Stimulated activated effector memory CD8-positive, alpha-beta T cell treated with anti-CD3 and anti-CD28 coated beads, Interleukin-12 subunit alpha, Interleukin-12 subunit beta, amount 100 ng/mL, for 72 hours (primary cell): Measurements from ENCODE around the gene CCDC183.
"Not testable (repeated sequence)": the region's sequence is repeated elsewhere in the genome, so short reads cannot be mapped to it uniquely, and the experiment has no call there.

Source experiments
- ATAC-seq: fragments of 150-1000 bp; cut with Tn5 transposase; 2 replicates; pipeline ENCODE4 v1.10.0; 2021
- DNase-seq, 2 donors: peaks; one replicate each; pipeline ENCODE4 v3.0.0; 2021 to 2022; ENCODE audit warnings: low spot score in 2 of 2
- H3K27ac Mint-ChIP-seq: one replicate; pipeline ENCODE4 v1.8.0; 2022; ENCODE audit warnings: mild to moderate bottlenecking, mixed read lengths
- H3K36me3 Mint-ChIP-seq: one replicate; pipeline ENCODE4 v1.8.0; 2022; ENCODE audit warnings: mild to moderate bottlenecking, mixed read lengths
- H3K4me1 Mint-ChIP-seq: one replicate; pipeline ENCODE4 v1.8.0; 2022; ENCODE audit warnings: mixed read lengths
- H3K4me3 Mint-ChIP-seq: one replicate; pipeline ENCODE4 v1.8.0; 2022; ENCODE audit warnings: mild to moderate bottlenecking, mixed read lengths
- H3K9me3 Mint-ChIP-seq: one replicate; pipeline ENCODE4 v1.8.0; 2022; ENCODE audit warnings: mixed read lengths

CCDC183 gene

GRCh38 chr9:136796238-136796774 lies at the start of gene CCDC183:
TSS of gene CCDC183 (plus strand) at chr9:136796338. CDS start at chr9:136796398, 60 bp downstream.
- peaks cover 6% of the 10 kb centered on the region for H3K36me3 Mint-ChIP-seq
- H3K4me3 Mint-ChIP-seq, result no peak within 1 kb of the TSS
- H3K9me3 Mint-ChIP-seq, result no peaks in the 10 kb centered on the region
- DNase-seq (no peak), ATAC-seq (no peak)
- no peak within 1 kb of the TSS for H3K27ac Mint-ChIP-seq
- H3K4me1 Mint-ChIP-seq, result peaks cover 21% of the 10 kb centered on the region

GRCh38 chr9:136746621-136747020 lies 49.5 kb upstream of the CCDC183 start:
- ATAC-seq (no peak), DNase-seq (no peak)
- Mint-ChIP-seq H3K36me3 (no peaks in the 10 kb centered on the region), H3K4me3 (no peak overlapping the region), H3K4me1 (peaks cover 5% of the 10 kb centered on the region), H3K9me3 (peaks cover 4% of the 10 kb centered on the region), H3K27ac (no peak overlapping the region)

GRCh38 chr9:136747161-136748060 lies 48.7 kb upstream of the CCDC183 start:
- DNase-seq, result no peak
- peaks cover 9% of the 10 kb centered on the region for H3K9me3 Mint-ChIP-seq
- no peak overlapping the region for H3K4me3 Mint-ChIP-seq
- no peaks in the 10 kb centered on the region for H3K36me3 Mint-ChIP-seq
- no peaks in the 10 kb centered on the region for H3K4me1 Mint-ChIP-seq
- H3K27ac Mint-ChIP-seq, result no peak overlapping the region
- ATAC-seq, result no peak

GRCh38 chr9:136748201-136748600 lies 47.9 kb upstream of the CCDC183 start, which contains the start of gene LCN6:
TSS of gene LCN6 (minus strand) at chr9:136748525. CDS start at chr9:136748483, 42 bp downstream.
- H3K27ac Mint-ChIP-seq, result no peak within 1 kb of the TSS
- no peak within 1 kb of the TSS for H3K4me3 Mint-ChIP-seq
- H3K9me3 Mint-ChIP-seq, result peaks cover 13% of the 10 kb centered on the region
- no peaks in the 10 kb centered on the region for H3K36me3 Mint-ChIP-seq
- ATAC-seq (no peak), DNase-seq (no peak)
- no peaks in the 10 kb centered on the region for H3K4me1 Mint-ChIP-seq

GRCh38 chr9:136748666-136749611 lies 47.2 kb upstream of the CCDC183 start:
- Mint-ChIP-seq H3K4me3 (no peak overlapping the region), H3K4me1 (no peaks in the 10 kb centered on the region), H3K27ac (no peak overlapping the region), H3K36me3 (no peaks in the 10 kb centered on the region), H3K9me3 (peaks cover 13% of the 10 kb centered on the region)
- ATAC-seq (no peak), DNase-seq (no peak)

GRCh38 chr9:136750526-136750925 lies 45.6 kb upstream of the CCDC183 start:
- ATAC-seq, result peak; percentile 92
- Mint-ChIP-seq H3K4me3 (no peak overlapping the region), H3K27ac (no peak overlapping the region), H3K36me3 (no peaks in the 10 kb centered on the region), H3K9me3 (peaks cover 13% of the 10 kb centered on the region), H3K4me1 (no peaks in the 10 kb centered on the region)
- no peak for DNase-seq

GRCh38 chr9:136751244-136751643 lies 44.9 kb upstream of the CCDC183 start:
- no peak for ATAC-seq
- Mint-ChIP-seq H3K4me1 (no peaks in the 10 kb centered on the region), H3K27ac (no peak overlapping the region), H3K4me3 (no peak overlapping the region), H3K9me3 (peaks cover 13% of the 10 kb centered on the region), H3K36me3 (no peaks in the 10 kb centered on the region)
- DNase-seq, result no peak

- Mint-ChIP-seq H3K4me3 (no peak overlapping the region), H3K9me3 (peaks cover 13% of the 10 kb centered on the region), H3K27ac (no peak overlapping the region), H3K4me1 (no peaks in the 10 kb centered on the region), H3K36me3 (no peaks in the 10 kb centered on the region)
- DNase-seq (no peak), ATAC-seq (no peak)
Measured at GRCh38 chr9:136751814-136752213, 44.3 kb upstream of the CCDC183 start.

- H3K9me3 Mint-ChIP-seq, result peaks cover 13% of the 10 kb centered on the region
- no peaks in the 10 kb centered on the region for H3K4me1 Mint-ChIP-seq
- no peak overlapping the region for H3K27ac Mint-ChIP-seq
- DNase-seq (no peak), ATAC-seq (no peak)
- H3K4me3 Mint-ChIP-seq, result no peak overlapping the region
- H3K36me3 Mint-ChIP-seq, result no peaks in the 10 kb centered on the region
Measured at GRCh38 chr9:136753371-136754058, 42.6 kb upstream of the CCDC183 start.

- Mint-ChIP-seq H3K27ac (no peak overlapping the region), H3K36me3 (no peaks in the 10 kb centered on the region), H3K4me3 (no peak overlapping the region), H3K4me1 (no peaks in the 10 kb centered on the region), H3K9me3 (peaks cover 13% of the 10 kb centered on the region)
- ATAC-seq, result no peak
- DNase-seq, result no peak
Measured at GRCh38 chr9:136754059-136754572, 42.0 kb upstream of the CCDC183 start.

- H3K36me3 Mint-ChIP-seq, result no peaks in the 10 kb centered on the region
- no peak overlapping the region for H3K4me3 Mint-ChIP-seq
- no peak for DNase-seq
- no peak for ATAC-seq
- H3K27ac Mint-ChIP-seq, result no peak overlapping the region
- H3K9me3 Mint-ChIP-seq, result peaks cover 13% of the 10 kb centered on the region
- H3K4me1 Mint-ChIP-seq, result no peaks in the 10 kb centered on the region
Measured at GRCh38 chr9:136754626-136755301, 41.4 kb upstream of the CCDC183 start.

GRCh38 chr9:136755302-136756133 lies 40.6 kb upstream of the CCDC183 start:
- H3K4me3 Mint-ChIP-seq, H3K36me3 Mint-ChIP-seq, H3K4me1 Mint-ChIP-seq, ATAC-seq, H3K27ac Mint-ChIP-seq, DNase-seq: not testable (repeated sequence)
- H3K9me3 Mint-ChIP-seq, result peaks cover 12% of the 10 kb centered on the region

- Mint-ChIP-seq H3K27ac (no peak overlapping the region), H3K4me3 (no peak overlapping the region), H3K9me3 (peaks cover 10% of the 10 kb centered on the region), H3K36me3 (no peaks in the 10 kb centered on the region), H3K4me1 (no peaks in the 10 kb centered on the region)
- ATAC-seq (no peak), DNase-seq (no peak)
Measured at GRCh38 chr9:136756134-136756438, 40.1 kb upstream of the CCDC183 start.

GRCh38 chr9:136756836-136757235 lies 39.3 kb upstream of the CCDC183 start:
- no peak overlapping the region for H3K27ac Mint-ChIP-seq
- peaks cover 7% of the 10 kb centered on the region for H3K9me3 Mint-ChIP-seq
- no peaks in the 10 kb centered on the region for H3K36me3 Mint-ChIP-seq
- DNase-seq, result no peak
- H3K4me3 Mint-ChIP-seq, result no peak overlapping the region
- no peak for ATAC-seq
- H3K4me1 Mint-ChIP-seq, result no peaks in the 10 kb centered on the region
